HG02763 (cell line): Measurements from ENCODE around the gene APBB1IP.
"Not testable (repeated sequence)": the region's sequence is repeated elsewhere in the genome, so short reads cannot be mapped to it uniquely, and the experiment has no call there.

Experiments used
- ATAC-seq: cut with Tn5 transposase; IDR thresholded peaks from one replicate; pipeline ENCODE4 v1.9.1; 2021; ENCODE audit warnings: mild to moderate bottlenecking, moderate library complexity; ENCODE audit not compliant: unreplicated experiment

The APBB1IP gene

DNA sequence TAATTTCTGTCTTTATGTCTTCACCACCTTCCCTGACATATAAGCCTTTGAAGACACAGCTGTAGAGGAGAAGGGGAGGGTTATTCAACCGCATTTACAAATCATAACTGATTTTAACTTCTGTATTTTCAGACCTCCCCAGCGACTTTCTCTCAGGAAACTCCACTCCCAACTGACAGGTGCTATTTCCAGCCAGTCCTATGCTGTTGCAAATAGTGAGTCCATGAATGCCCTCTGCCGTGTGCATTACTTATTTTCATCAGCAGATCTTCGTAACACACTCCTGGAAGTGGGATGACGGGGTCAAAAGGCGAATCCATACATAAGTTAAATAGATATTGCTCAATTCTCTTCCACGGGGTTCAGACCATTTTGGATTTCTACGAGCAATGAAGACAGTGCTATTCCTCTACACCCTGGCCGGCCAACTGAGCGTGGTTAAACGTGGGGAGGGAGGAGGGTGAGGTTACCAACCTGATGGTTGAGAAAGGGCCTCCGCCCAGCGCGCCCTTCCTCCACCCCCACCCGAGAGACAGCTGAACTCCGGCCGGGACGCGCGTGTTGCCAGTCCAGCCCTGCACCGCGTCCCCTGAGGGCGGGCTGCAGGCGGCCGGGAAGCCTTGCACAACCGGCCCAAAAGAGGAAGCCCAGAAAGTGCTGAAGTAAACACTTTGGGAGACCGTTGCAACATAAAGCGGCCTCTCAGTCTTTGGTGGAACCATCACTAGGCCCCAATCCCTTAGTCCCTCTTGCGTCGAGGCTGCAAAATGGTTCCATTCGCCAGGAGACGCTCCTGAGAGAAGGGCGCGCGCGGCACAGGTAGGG, at the start of gene APBB1IP:
APBB1IP (plus strand) TSS at position 705 of the 825 bp plus-strand sequence. CDS start 53,986 bp downstream, outside the sequence.
- peak; percentile 65 for ATAC-seq

DNA sequence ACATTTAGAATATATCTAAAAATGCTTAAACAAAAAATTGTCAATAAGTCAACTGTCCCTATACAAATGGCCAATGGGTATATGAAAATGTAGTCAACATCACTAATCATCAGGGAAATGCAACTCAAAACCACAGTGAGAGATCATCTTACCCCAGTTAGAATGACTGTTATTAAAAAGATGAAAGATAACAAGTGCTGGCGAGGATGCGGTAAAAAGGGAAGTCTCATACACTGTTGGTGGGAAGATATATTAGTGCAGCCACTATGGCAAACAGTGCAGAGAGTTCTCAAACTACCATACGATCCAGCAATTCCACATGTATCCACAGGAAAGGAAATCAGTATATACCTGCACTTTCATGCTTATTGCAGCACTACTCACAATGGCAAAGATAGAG, 48.6 kb upstream of the APBB1IP start:
- ATAC-seq, result no peak

- no peak for ATAC-seq
Observed at GRCh38 chr10:26391701-26392695, 46.1 kb upstream of the APBB1IP start.

DNA sequence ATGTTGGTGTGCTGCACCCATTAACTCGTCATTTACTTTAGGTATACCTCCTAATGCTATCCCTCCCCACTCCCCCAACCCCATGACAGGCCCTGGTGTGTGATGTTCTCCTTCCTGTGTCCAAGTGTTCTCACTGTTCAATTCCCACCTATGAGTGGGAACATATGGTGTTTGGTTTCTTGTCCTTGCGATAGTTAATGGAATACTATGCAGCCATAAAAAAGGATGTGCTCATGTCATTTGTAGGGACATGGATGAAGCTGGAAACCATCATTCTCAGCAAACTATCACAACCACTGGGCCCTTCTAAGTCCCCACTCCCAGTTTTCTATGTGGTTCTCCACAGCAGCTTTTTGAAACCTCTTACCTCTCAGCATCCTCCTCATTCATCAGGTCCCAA, 39.8 kb upstream of the APBB1IP start:
- not testable (repeated sequence) for ATAC-seq

DNA sequence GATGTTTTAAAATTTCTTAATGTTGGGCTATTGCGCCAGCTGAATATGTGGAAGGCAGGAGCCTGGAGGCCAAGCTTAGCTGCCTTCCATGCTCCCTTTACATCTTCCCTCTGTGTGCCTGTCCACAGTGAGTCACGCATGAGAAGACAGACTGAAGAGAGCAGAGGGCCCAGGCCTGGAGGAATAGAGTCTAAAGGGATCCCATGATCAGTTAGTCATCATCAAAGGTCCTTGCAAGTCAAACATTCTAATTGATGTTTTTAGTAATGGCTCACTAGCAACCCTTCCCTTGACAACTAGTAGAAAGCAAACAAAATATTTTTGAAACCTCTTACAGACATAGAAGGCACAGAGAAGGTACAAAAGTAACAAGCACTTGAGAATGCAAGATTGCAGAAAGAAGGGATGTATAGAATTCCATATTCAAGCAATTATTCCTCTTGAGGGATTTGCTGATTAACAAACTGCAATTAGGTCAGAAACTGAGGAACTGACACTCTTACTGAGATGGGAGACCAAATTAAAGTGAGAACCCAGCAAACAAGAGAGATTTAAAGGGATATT, 30.7 kb upstream of the APBB1IP start:
- ATAC-seq, result no peak

DNA sequence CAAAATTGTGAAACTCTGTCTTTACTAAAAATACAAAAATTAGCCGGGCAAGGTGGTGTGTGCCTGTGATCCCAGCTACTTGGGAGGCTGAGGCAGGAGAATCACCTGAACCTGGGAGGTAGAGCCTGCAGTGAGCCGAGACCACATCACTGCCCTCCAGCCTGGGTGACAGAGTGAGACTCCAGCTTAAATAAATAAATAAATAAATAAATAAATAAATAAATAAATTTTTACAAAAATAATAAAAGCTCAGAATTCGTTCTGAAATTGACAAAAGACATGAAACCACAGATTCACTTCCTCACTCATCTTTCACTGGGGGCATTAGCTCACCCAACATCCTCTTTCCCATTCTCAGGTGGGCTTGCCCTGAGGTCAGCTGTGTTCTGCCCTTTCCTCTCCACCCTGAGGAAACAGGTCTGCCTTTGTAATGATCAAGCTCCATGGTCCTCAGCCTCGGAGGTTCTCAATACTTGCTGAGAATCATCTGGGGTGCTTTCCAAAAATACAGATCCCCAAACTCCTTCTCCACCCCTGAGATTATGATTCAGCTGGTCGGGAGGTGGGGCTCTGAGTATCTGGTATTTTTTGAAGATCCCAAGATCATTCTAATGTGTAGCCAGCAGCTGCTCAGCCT, 29.2 kb upstream of the APBB1IP start:
- peak; percentile 51 for ATAC-seq

DNA sequence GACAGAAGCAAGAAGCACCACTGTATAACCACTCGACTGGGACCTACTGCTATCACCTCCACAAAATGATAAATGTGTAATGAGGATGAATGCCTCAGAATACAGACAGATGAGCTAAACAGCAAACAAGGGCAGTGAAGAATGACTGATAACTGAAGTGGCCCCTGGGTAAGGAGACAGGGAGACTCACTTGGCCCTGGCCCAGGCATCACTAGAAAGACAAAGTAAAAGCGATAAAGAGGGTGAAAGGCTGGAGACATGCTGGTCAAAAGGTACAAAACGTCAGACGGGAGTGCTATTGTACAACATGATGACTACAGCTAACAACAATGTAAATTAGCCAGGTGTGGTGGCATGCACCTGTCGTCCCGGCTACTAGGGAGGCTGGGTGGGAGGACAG, 27.8 kb upstream of the APBB1IP start:
- ATAC-seq, result no peak

DNA sequence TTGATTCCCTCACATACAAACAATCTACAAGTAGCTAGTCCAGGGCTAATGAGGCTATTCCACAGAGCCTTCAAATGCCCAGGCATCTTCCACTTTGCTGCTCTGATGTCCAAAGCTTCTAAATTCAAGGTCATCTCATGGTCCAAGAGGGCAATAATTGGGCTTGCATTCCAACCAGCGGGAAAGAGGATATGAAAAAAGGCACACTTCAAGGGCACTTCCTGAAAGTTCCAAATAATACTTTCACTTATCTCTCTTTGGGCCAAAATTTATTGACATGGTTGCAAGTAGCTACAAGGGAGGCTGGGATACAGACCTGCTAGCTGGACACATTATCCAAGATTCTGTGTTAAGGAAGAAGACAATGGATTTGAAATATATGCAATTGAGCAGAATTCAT, 25.2 kb upstream of the APBB1IP start:
- no peak for ATAC-seq

DNA sequence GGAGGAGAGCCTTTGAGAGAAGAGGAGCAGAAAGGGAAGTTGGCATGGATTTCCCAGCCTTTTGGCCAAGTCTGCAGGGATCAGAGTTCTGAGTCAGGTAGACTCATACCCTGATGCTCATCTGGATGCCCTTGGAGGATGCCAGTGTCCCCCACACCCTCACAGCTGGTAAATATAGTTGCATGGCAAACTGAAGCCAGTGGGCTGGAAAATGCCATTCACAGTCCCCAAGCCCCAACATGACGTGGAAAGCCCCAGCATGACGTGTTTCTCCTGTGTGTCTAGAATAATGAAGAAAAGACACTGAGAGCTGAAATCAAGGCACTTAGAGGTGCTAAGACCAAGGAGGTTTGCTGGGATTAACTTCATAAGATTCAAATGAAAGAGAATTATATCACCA, 24.8 kb upstream of the APBB1IP start:
- ATAC-seq, result no peak

GRCh38 chr10:26417136-26417535, 21.0 kb upstream of the APBB1IP start:
- ATAC-seq, result no peak

DNA sequence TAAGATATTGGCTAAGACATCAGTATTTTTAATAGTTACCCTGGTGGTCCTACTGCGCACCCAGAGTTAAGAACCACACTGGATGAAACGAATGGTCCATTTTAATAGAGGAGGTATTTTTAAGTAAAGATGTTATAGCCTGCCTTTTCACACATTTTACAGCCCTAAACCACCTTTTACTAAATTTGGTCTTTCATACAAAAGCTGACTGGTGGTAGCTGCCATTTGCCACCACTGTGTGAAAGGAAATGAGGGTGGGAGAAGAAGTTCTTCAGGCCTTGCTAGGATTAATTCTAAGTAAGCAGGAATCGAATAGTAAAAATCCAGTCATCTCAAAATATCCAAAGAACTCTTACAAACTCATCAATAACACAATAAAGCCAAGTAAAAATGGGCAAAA, 15.2 kb upstream of the APBB1IP start:
- ATAC-seq, result no peak

DNA sequence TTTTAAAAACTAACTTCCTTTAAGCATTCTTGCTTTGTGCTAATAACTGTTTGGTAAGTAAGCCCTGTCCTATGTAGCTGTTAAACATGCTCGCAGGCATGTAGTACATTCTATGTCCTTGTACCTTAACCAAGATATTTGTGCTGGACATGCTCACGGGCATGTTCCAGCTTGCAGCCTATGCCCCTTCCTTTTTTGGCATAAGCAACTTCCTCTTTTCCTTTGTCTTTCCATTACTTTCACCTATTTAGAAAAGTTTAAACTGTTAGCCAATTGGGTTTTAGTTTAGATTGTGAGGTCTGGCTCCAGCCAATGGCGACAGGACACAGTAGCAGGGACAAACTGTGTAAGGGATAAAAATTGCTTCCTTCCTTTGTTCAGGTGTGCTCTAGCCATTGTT, 14.4 kb upstream of the APBB1IP start:
- no peak for ATAC-seq

GRCh38 chr10:26430641-26431163, 7.4 kb upstream of the APBB1IP start:
- ATAC-seq, result peak; percentile 88

GRCh38 chr10:26432938-26433337, 5.2 kb upstream of the APBB1IP start:
- no peak for ATAC-seq

GRCh38 chr10:26435852-26436251, 2.3 kb upstream of the APBB1IP start:
- no peak for ATAC-seq

- no peak for ATAC-seq
Observed at GRCh38 chr10:26436848-26437247, 1.3 kb upstream of the APBB1IP start.

DNA sequence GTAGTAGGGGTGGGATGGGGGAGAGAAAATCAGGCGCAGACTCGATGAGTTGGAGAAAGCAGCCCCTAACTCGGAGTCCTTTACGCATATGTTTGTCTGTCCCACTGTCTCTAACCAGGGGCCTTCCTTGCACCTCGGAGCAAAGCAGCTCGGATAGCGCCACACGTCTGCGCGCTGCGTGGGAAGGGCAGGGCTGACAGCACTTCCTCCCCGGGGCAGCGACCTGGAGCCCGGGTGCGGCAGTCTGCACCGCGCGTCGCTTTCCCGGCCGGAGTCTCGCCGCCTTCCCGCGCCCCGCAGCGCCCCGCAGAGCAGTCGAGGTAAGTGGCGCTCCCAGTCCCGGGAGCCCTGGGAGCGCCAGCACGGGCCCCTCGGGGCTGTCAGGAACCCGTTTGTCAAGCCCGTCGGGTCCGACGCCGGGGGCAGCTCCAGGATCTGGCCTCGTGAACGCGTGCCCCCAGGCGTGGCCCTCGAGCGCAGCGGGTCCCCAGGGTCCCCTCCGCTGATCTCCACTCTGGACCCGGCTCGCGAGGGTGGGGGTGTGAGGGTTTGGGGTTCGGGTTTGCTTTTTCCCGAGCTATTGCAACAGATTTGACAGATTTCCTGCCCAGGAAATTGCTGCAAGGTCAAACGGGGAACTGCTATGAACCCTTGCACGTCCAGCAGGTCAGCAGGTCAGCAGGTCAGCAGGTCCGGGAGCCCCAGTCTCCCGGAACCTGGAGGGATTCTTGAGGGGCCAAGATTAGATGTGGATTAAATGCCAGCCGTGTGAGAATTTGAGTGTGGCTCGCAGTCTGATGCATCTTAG, 597 bp downstream of the APBB1IP start:
- ATAC-seq, result peak; percentile 57

DNA sequence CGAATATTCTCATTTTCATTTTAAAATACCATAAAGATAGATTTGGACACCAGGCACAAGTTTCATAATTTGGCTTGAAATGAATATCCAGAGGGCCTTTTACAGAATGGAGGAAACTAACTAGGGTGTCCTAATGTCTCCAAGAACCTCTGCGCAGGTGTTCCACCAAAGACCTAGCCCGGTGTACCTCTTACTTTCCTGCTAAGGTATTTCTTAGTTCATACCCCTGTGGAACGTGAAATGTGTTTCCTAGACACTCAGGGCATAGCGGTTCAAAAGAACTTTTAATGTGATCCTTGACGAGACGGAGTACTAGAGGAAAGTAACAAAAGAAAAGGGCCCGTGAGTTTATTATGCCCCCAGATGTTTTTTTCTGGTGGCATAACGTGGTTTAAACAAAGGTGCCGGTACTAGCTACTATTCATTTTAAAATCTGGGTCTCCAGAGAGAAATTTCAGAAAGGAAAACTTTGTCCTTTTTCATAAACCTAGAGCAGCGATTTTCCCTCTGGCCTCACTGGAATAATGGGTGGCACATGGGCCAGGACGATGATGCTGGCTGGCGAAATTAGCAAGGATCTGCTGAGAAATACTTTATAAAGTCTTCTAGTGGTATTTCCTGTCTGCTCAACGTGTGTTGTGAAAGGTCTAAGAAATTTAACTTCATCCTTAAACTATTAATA, 1.4 kb downstream of the APBB1IP start:
- ATAC-seq, result no peak

DNA sequence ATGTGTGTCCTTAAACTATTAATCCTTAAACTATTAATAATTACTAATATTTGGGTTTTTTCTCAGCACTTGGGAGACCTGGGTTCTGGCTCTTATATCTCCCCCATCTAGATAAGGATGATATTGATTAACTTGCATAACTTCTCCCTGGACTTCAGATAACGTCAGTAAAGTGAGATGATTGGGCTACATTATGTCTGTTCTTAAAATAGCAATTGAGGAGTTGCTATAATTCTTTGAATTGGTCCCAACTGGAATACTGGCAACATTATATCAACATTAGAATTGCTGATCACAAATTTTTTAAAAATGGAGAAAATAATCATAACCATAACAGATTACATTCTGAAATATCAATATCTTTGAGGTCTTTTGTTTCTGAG, 1.9 kb downstream of the APBB1IP start:
- ATAC-seq, result no peak
